Endothelial cell of umbilical vein (primary cell): ENCODE measurements around the gene SPRED1. TPM values are rescaled to one million over a fixed set of nuclear protein-coding genes. Genes with fewer than 3 reads are reported as not detected.

Experiments used
- BruUV-seq: library from RNA; stranded (reverse); fragments of 400-500 nt; replicated peaks from 2 replicates; lab custom pipeline; 2021; lab: Mats Ljungman, UMichigan
- CTCF ChIA-PET: fragments of 300-600, 350-600 bp; sonication (Branson Sonifier 250); formaldehyde crosslinking; loops from one replicate; lab custom pipeline; 2021; ENCODE audit warnings: antibody characterized with exemption, inconsistent platforms; lab: Charles Lee
- POLR2A ChIA-PET: fragments of 300-600, 350-600 bp; sonication (Branson Sonifier 250); formaldehyde crosslinking; loops from one replicate; lab custom pipeline; 2021; ENCODE audit warnings: antibody characterized with exemption, inconsistent platforms; lab: Charles Lee
- DNase-seq: peaks from one replicate; pipeline ENCODE4 v3.0.0-alpha.2; 2011; ENCODE audit warnings: low read depth, low spot score
- FAIRE-seq: peaks from 2 replicates; lab custom pipeline; 2011; peaks lifted over from hg19 to GRCh38; lab: Jason Lieb, UNC
- H2AFZ ChIP-seq: 2 replicates; pipeline ENCODE4 v1.6.0; 2012; ENCODE audit warnings: low read depth, low read length, control low read depth, inconsistent platforms
- H3K27ac ChIP-seq: 2 replicates; pipeline ENCODE4 v1.5.1; 2011; ENCODE audit warnings: low read depth, mild to moderate bottlenecking, control low read depth, low read length, moderate library complexity; ENCODE audit not compliant: insufficient read depth
- H3K27me3 ChIP-seq, 2 experiments: 2 replicates each; pipeline versions ENCODE4 v1.6.0 to v1.6.1; 2011; ENCODE audit warnings: low read length in 2 of 2, mixed read lengths in 1 of 2; ENCODE audit not compliant: control insufficient read depth in 2 of 2, insufficient read depth in 2 of 2
- H3K36me3 ChIP-seq, 2 experiments: 2 replicates in 1 of 2; 3 replicates in 1 of 2; pipeline ENCODE4 v1.5.1; 2011; ENCODE audit warnings: low read length in 2 of 2, mild to moderate bottlenecking in 1 of 2, moderate library complexity in 1 of 2; ENCODE audit not compliant: control insufficient read depth in 2 of 2, insufficient read depth in 2 of 2; ENCODE audit errors: extremely low read depth in 1 of 2
- H3K4me1 ChIP-seq: 3 replicates; pipeline ENCODE4 v1.5.1; 2011; ENCODE audit warnings: mild to moderate bottlenecking, low read length; ENCODE audit not compliant: control insufficient read depth, insufficient read depth; ENCODE audit errors: extremely low read depth
- H3K4me2 ChIP-seq: 2 replicates; pipeline ENCODE4 v1.6.1; 2011; ENCODE audit warnings: low read length, control low read depth, mixed read lengths; ENCODE audit not compliant: insufficient read depth
- H3K4me3 ChIP-seq, 3 experiments: fragments of 200-600 bp in 1 of 3; sonication (generic), shearing (Covaris generic) in 1 of 3; replicated peaks in 1 of 3; 2 replicates each; pipeline ENCODE4 v1.5.1; 2011 to 2016; ENCODE audit warnings: control low read depth in 3 of 3, low read length in 3 of 3, mild to moderate bottlenecking in 2 of 3, inconsistent platforms in 1 of 3, low read depth in 1 of 3, moderate library complexity in 1 of 3; ENCODE audit not compliant: insufficient read depth in 1 of 3
- H3K79me2 ChIP-seq: 2 replicates; pipeline ENCODE4 v1.6.0; 2012; ENCODE audit warnings: low read length, inconsistent platforms; ENCODE audit not compliant: control insufficient read depth, insufficient read depth
- H3K9ac ChIP-seq: replicated peaks from 2 replicates; pipeline ENCODE3; 2011; ENCODE audit warnings: low read length, control low read depth; ENCODE audit not compliant: insufficient read depth; ENCODE audit errors: extremely low read depth
- H3K9me1 ChIP-seq: replicated peaks from 3 replicates; pipeline ENCODE4 v1.6.0; 2011; ENCODE audit warnings: mild to moderate bottlenecking, low read length; ENCODE audit not compliant: control insufficient read depth, insufficient read depth; ENCODE audit errors: extremely low read depth
- H3K9me3 ChIP-seq: replicated peaks from 2 replicates; pipeline ENCODE4 v1.5.1; 2012; ENCODE audit warnings: low read length, inconsistent platforms; ENCODE audit not compliant: control insufficient read depth, insufficient read depth
- H4K20me1 ChIP-seq: replicated peaks from 2 replicates; pipeline ENCODE3; 2011; ENCODE audit warnings: mild to moderate bottlenecking, low read length; ENCODE audit not compliant: control insufficient read depth, insufficient read depth; ENCODE audit errors: extremely low read depth
- CTCF ChIP-seq, 2 donors: IDR thresholded peaks; 1 replicate in 1 of 2; 2 replicates in 1 of 2; pipeline ENCODE4 v1.5.1; 2011; ENCODE audit warnings: low read length in 2 of 2, mild to moderate bottlenecking in 2 of 2, moderate library complexity in 2 of 2, control low read depth in 1 of 2, inconsistent platforms in 1 of 2, low read depth in 1 of 2; ENCODE audit not compliant: insufficient read depth in 1 of 2; ENCODE audit errors: extremely low read depth in 1 of 2
- EZH2 ChIP-seq: IDR thresholded peaks from 2 replicates; pipeline ENCODE4 v1.6.1; 2012; ENCODE audit warnings: borderline replicate concordance, low read depth, mild to moderate bottlenecking, moderate library complexity, low read length, inconsistent platforms; ENCODE audit not compliant: severe bottlenecking
- FOS ChIP-seq: IDR thresholded peaks from 2 replicates; pipeline ENCODE4 v1.6.1; 2011; ENCODE audit warnings: mild to moderate bottlenecking, low read length, moderate library complexity, borderline replicate concordance; ENCODE audit not compliant: insufficient read depth
- GATA2 ChIP-seq: IDR thresholded peaks from 2 replicates; pipeline ENCODE4 v1.7.0; 2011; ENCODE audit warnings: low read depth, mild to moderate bottlenecking, moderate library complexity, mixed read lengths, low read length; ENCODE audit not compliant: insufficient read length, insufficient read depth
- JUN ChIP-seq: IDR thresholded peaks from 2 replicates; pipeline ENCODE4 v1.6.1; 2011; ENCODE audit warnings: borderline replicate concordance, low read depth; ENCODE audit not compliant: insufficient read length, insufficient read depth
- MAX ChIP-seq: IDR thresholded peaks from 2 replicates; pipeline ENCODE4 v1.6.1; 2011; ENCODE audit not compliant: insufficient read depth, insufficient read length
- MYC ChIP-seq: IDR thresholded peaks from one replicate; pipeline ENCODE4 v1.6.1; 2011; ENCODE audit warnings: mild to moderate bottlenecking, low read depth, low read length
- POLR2A ChIP-seq: IDR thresholded peaks from 2 replicates; pipeline ENCODE4 v1.6.1; 2012; ENCODE audit warnings: low read depth, mild to moderate bottlenecking, control low read depth, low read length
- POLR2AphosphoS5 ChIP-seq: IDR thresholded peaks from 2 replicates; pipeline ENCODE4 v1.6.1; 2012; ENCODE audit warnings: low read depth, mild to moderate bottlenecking, control low read depth, low read length, moderate library complexity; ENCODE audit not compliant: insufficient read depth
- dilution Hi-C: fragments of 300-500 bp; cut with MboI; formaldehyde crosslinking; loops from one replicate; pipeline ENCODE4 v1.15.0; 2019; ENCODE audit warnings: low sequenced_read_pairs; ENCODE audit not compliant: extremely low pct_ligation_motif_present
- intact Hi-C: fragments of 100-400 bp; cut with micrococcal nuclease; formaldehyde crosslinking; loops from one replicate; pipeline ENCODE4 v1.10.0; 2022
- polyA plus RNA-seq, 4 experiments: library from polyadenylated mRNA; depleted of rRNA in 3 of 4; stranded (reverse) in 3 of 4; unstranded in 1 of 4; fragments of >200 nt; gene quantifications; 2 replicates each; pipeline versions ENCODE4 v1.2.1 to v1.2.3, GENCODE V29; 2011 to 2012; ENCODE audit warnings: missing spikeins in 1 of 4
- total RNA-seq: library from RNA; stranded (reverse); gene quantifications from 2 replicates; pipeline ENCODE4 v1.2.3, GENCODE V29; 2021

SPRED1 gene
- total and polyA plus RNA-seq, 2 donors (not counting 3 experiments of a cell fraction or from before 2014, with no cell fraction given): 1.3 to 10.7 TPM

DNA sequence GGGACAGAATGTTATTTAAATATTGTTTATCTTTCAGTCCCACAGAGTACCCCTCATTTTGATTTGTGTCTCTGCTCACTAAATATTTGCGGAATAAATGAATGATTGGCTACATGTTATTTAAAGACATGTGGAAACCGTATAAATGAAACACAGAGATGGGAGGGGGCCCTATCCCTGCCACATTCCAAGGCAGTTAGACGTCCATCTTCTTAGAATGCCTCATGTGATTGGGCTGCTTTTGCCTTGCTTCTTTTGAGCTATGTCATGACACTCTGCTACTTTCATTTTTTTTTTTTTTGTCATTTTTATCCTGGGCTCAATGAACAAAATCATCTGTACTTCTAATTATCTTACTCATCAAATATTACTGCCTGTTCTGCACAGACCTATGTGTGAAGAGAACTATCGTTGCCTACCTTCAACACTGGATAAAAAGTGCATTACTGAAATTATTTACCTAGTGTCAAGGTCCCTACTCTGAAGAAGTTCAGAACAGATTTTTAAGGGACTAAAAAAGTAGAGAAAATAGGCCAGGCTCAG is 117.4 kb downstream of the SPRED1 start:
- FAIRE-seq: no peak
- Histone ChIP-seq H3K9ac (no peak overlapping the region), H3K4me3 (no peak overlapping the region), H3K4me1 (peaks cover 7% of the 10 kb centered on the region), H3K4me2 (no peak overlapping the region), H3K9me1 (no peaks in the 10 kb centered on the region), H3K36me3 (no peaks in the 10 kb centered on the region), H3K27ac (no peak overlapping the region), H3K27me3 (peaks cover 18 to 21% of the 10 kb centered on the region in 2 experiments), H3K79me2 (no peaks in the 10 kb centered on the region), H2AFZ (no peak overlapping the region), H3K9me3 (no peaks in the 10 kb centered on the region), H4K20me1 (no peaks in the 10 kb centered on the region)
- CTCF ChIA-PET: interaction anchor here (0.6 to 1.4 kb wide), 2 partner anchors 14 to 374 kb away, joined by 3 read pairs; no protein-coding TSS in a partner anchor
- intact Hi-C loops (no loop called here), dilution Hi-C loops (loop anchor here (25.0 kb wide), 1 partner anchor 358 kb away; no protein-coding TSS in a partner anchor)
- BruUV-seq: no TSS peak
- POLR2A ChIA-PET: no interaction called here
- TF ChIP-seq POLR2AphosphoS5 (no peak), JUN (no peak), POLR2A (no peak), FOS (no peak), MYC (no peak), MAX (no peak), GATA2 (no peak), CTCF (IDR thresholded peaks at IDR 0.05; ENCODE audit: extremely low read depth in 1 of 2, insufficient read depth in 1 of 2, low read depth in 1 of 2, low read length in 2 of 2) (no peak), EZH2 (no peak)
- no peak for DNase-seq
